ENCODE results near the gene SLC16A1. TPM values are rescaled to one million over a fixed set of nuclear protein-coding genes. Genes with fewer than 3 reads are reported as not detected.

SLC16A1 gene
- total and polyA plus RNA-seq, 9 donors, result 10.3 to 38.8 (median 23.3) TPM

DNA sequence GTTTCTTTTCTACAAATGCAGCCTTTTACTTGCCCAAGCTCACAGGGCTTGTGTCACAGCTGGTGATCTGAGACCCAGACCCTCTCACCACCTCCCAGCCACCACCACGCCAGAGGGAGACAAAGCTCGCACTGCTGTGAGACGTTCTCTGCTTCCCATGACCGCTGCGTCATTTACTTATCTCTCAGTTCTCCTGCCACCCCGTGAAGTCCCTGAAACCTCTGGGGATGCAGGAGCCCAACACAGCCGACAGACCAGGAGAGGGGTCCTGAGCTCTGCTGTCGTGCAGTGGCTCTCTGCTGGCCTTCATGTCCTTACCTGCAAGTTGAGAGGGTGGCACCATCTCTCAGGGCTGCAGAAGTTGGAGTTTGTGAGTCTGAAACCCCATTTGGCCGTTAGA, 77.7 kb downstream of the SLC16A1 start:
- Histone ChIP-seq H3K27me3 (no peaks in the 10 kb centered on the region), H3K36me3 (no peaks in the 10 kb centered on the region), H3K4me1 (ENCODE audit: insufficient read depth) (no peaks in the 10 kb centered on the region), H3K4me3 (no peak overlapping the region), H3K9me3 (no peaks in the 10 kb centered on the region), H3K27ac (no peak overlapping the region)
- no peak for TF ChIP-seq POLR2A (IDR thresholded peaks at IDR 0.05)
- no peak for TF ChIP-seq EP300 (IDR thresholded peaks at IDR 0.05)
- no peak for TF ChIP-seq CTCF (IDR thresholded peaks at IDR 0.05)
- intact Hi-C loops (cut with DNase I), result loop anchor here in 1 of 4 donors (5.0 kb wide), 1 partner anchor 161 kb away; the partner anchor contains the start of gene PPM1J
- WGBS, 3 donors, result 74 to 88% (median 81%) methylated on average over 9 of the region's 9 CpGs
- DNase-seq, result no peak

DNA sequence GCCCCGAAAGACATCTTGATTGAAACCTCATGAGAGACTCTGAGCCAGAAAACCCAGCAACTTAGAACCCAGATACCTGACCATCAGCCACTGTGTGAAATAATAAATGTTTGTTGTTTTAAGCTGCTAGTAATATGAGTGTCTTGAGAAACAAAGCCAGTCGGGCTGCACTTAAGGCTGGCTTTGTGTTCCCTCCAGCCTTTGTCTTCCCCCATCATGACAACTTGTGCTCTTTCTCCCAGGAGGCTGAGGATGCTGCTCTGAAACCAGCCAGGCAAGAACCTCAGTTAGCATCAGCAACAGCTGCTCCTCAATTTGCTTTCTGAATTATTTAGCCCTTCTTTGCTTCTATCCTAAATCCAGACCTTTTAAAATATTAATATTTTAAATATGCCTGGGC, 78.2 kb downstream of the SLC16A1 start:
- Histone ChIP-seq H3K27me3 (no peaks in the 10 kb centered on the region), H3K4me3 (no peak overlapping the region), H3K4me1 (ENCODE audit: insufficient read depth) (no peaks in the 10 kb centered on the region), H3K36me3 (no peaks in the 10 kb centered on the region), H3K27ac (no peak overlapping the region), H3K9me3 (no peaks in the 10 kb centered on the region)
- intact Hi-C loops (cut with DNase I), result loop anchor here in 1 of 4 donors (5.0 kb wide), 1 partner anchor 160 kb away; the partner anchor contains the start of gene PPM1J
- TF ChIP-seq POLR2A (IDR thresholded peaks at IDR 0.05), result no peak
- TF ChIP-seq CTCF (IDR thresholded peaks at IDR 0.05), result no peak
- no peak for TF ChIP-seq EP300 (IDR thresholded peaks at IDR 0.05)
- 45 to 47% (median 46%) methylated on average over 2 of the region's 2 CpGs for WGBS, 3 donors
- no peak for DNase-seq

DNA sequence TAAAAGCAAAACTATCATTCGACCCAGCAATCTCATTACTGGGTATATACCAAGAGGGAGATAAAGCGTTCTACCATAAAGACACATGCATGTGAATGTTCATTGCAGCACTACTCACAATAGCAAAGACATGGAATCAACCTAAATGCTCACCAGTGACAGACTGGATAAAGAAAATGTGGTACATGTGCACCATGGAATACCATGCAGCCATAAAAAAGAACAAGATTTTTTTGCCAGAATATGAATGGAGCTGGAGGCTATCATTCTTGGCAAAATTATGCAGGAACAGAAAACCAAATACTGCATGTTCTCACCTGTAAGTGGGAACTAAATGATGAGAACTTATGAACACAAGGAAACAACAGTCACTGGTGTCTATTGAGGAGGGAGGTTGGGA, 79.7 kb downstream of the SLC16A1 start:
- Histone ChIP-seq H3K27me3 (no peaks in the 10 kb centered on the region), H3K27ac (no peak overlapping the region), H3K4me3 (no peak overlapping the region), H3K9me3 (no peaks in the 10 kb centered on the region), H3K4me1 (ENCODE audit: insufficient read depth) (no peaks in the 10 kb centered on the region), H3K36me3 (no peaks in the 10 kb centered on the region)
- TF ChIP-seq POLR2A (IDR thresholded peaks at IDR 0.05) (no peak), CTCF (IDR thresholded peaks at IDR 0.05) (no peak), EP300 (IDR thresholded peaks at IDR 0.05) (no peak)
- DNase-seq, result no peak
- WGBS, 3 donors, result 69 to 98% (median 94%) methylated on average over 2 of the region's 2 CpGs
- intact Hi-C loops (cut with DNase I), result loop anchor here in 1 of 4 donors (5.0 kb wide), 1 partner anchor 159 kb away; the partner anchor contains the start of gene PPM1J

GRCh38 chr1:112872551-112872962, 83.4 kb downstream of the SLC16A1 start:
- no peak overlapping the region for H3K4me3 ChIP-seq
- no peaks in the 10 kb centered on the region for H3K36me3 ChIP-seq
- DNase-seq, result no peak
- no peaks in the 10 kb centered on the region for H3K9me3 ChIP-seq
- no peaks in the 10 kb centered on the region for H3K4me1 ChIP-seq (ENCODE audit: insufficient read depth)
- no peak for TF ChIP-seq EP300 (IDR thresholded peaks at IDR 0.05)
- no peak for TF ChIP-seq POLR2A (IDR thresholded peaks at IDR 0.05)
- no peak for TF ChIP-seq CTCF (IDR thresholded peaks at IDR 0.05)
- H3K27me3 ChIP-seq, result no peaks in the 10 kb centered on the region
- no peak overlapping the region for H3K27ac ChIP-seq
- 13 to 29% (median 17%) methylated on average over 1 of the region's 1 CpG for WGBS, 3 donors
- intact Hi-C loops (cut with DNase I), result no loop called here

All from ovary (tissue), 9 donors.